Measurements from ENCODE around the gene KRT35.

The KRT35 gene

GRCh38 chr17:41494524-41494923 is 13.6 kb upstream of the KRT35 start:
- ATAC-seq (ENCODE audit: insufficient read depth, low read depth) = no peak
- Histone ChIP-seq H3K9me3 (ENCODE audit: insufficient read depth, low read length, severe bottlenecking) (no peaks in the 10 kb centered on the region), H3K27ac (ENCODE audit: low read length) (no peak overlapping the region), H3K36me3 (ENCODE audit: insufficient read depth, low read length) (no peaks in the 10 kb centered on the region), H2AFZ (ENCODE audit: low read depth, low read length) (no peak overlapping the region), H3K27me3 (ENCODE audit: insufficient read depth, low read length, poor library complexity) (peaks cover 19% of the 10 kb centered on the region), H4K20me1 (ENCODE audit: insufficient read depth, low read length) (no peaks in the 10 kb centered on the region), H3K79me2 (ENCODE audit: insufficient read depth, low read length) (no peaks in the 10 kb centered on the region), H3K4me1 (ENCODE audit: insufficient read depth, low read length) (peaks cover 4% of the 10 kb centered on the region), H3K4me2 (ENCODE audit: insufficient read depth, low read length) (no peak overlapping the region), H3K9ac (ENCODE audit: low read depth, low read length) (no peak overlapping the region), H3K4me3 (ENCODE audit: low read depth in 1 of 2, low read length in 2 of 2) (no peak overlapping the region)
- TF ChIP-seq, protein P1, sequence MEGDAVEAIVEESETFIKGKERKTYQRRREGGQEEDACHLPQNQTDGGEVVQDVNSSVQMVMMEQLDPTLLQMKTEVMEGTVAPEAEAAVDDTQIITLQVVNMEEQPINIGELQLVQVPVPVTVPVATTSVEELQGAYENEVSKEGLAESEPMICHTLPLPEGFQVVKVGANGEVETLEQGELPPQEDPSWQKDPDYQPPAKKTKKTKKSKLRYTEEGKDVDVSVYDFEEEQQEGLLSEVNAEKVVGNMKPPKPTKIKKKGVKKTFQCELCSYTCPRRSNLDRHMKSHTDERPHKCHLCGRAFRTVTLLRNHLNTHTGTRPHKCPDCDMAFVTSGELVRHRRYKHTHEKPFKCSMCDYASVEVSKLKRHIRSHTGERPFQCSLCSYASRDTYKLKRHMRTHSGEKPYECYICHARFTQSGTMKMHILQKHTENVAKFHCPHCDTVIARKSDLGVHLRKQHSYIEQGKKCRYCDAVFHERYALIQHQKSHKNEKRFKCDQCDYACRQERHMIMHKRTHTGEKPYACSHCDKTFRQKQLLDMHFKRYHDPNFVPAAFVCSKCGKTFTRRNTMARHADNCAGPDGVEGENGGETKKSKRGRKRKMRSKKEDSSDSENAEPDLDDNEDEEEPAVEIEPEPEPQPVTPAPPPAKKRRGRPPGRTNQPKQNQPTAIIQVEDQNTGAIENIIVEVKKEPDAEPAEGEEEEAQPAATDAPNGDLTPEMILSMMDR (IDR thresholded peaks at IDR 0.05; ENCODE audit: borderline replicate concordance, extremely low read depth, low read length, poor library complexity, severe bottlenecking) = no peak
- no peak for TF ChIP-seq EZH2 (IDR thresholded peaks at IDR 0.05; ENCODE audit: borderline replicate concordance, low read depth, low read length, severe bottlenecking)
- DNase-seq = no peak

DNA sequence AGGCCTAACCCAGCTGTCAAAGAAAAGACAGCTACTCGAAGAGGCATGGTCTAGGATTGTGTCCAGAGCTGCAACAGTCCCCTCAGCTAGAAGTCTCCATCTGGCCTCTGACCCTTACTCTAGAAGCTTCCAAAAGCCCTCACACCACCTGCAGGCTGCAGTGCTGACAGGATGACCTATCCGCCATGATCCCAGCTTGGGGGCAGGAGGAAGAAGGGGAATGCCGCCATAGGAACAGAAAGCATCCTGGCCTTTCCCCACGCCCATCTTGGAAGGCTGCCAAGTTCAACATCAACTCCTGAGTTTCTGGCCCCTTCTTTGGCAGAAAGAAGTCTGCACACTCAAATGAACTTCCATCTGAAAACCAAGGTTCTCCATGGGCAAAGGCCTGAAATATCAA is 11.8 kb upstream of the KRT35 start:
- H2AFZ ChIP-seq (ENCODE audit: low read depth, low read length) = no peak overlapping the region
- peaks cover 16% of the 10 kb centered on the region for H3K27me3 ChIP-seq (ENCODE audit: insufficient read depth, low read length, poor library complexity)
- peaks cover 4% of the 10 kb centered on the region for H3K4me1 ChIP-seq (ENCODE audit: insufficient read depth, low read length)
- H3K4me2 ChIP-seq (ENCODE audit: insufficient read depth, low read length) = no peak overlapping the region
- no peak overlapping the region for H3K9ac ChIP-seq (ENCODE audit: low read depth, low read length)
- TF ChIP-seq, protein P1 (IDR thresholded peaks at IDR 0.05; ENCODE audit: borderline replicate concordance, extremely low read depth, low read length, poor library complexity, severe bottlenecking) = no peak
- no peak for TF ChIP-seq EZH2 (IDR thresholded peaks at IDR 0.05; ENCODE audit: borderline replicate concordance, low read depth, low read length, severe bottlenecking)
- no peak for ATAC-seq (ENCODE audit: insufficient read depth, low read depth)
- no peak overlapping the region for H3K27ac ChIP-seq (ENCODE audit: low read length)
- no peak overlapping the region for H3K4me3 ChIP-seq (ENCODE audit: low read depth in 1 of 2, low read length in 2 of 2)
- H3K9me3 ChIP-seq (ENCODE audit: insufficient read depth, low read length, severe bottlenecking) = no peaks in the 10 kb centered on the region
- no peaks in the 10 kb centered on the region for H3K79me2 ChIP-seq (ENCODE audit: insufficient read depth, low read length)
- no peaks in the 10 kb centered on the region for H4K20me1 ChIP-seq (ENCODE audit: insufficient read depth, low read length)
- DNase-seq = no peak
- H3K36me3 ChIP-seq (ENCODE audit: insufficient read depth, low read length) = no peaks in the 10 kb centered on the region

GRCh38 chr17:41492351-41492750 is 11.4 kb upstream of the KRT35 start:
- no peak for TF ChIP-seq EZH2 (IDR thresholded peaks at IDR 0.05; ENCODE audit: borderline replicate concordance, low read depth, low read length, severe bottlenecking)
- TF ChIP-seq, protein P1 (IDR thresholded peaks at IDR 0.05; ENCODE audit: borderline replicate concordance, extremely low read depth, low read length, poor library complexity, severe bottlenecking) = no peak
- ATAC-seq (ENCODE audit: insufficient read depth, low read depth) = no peak
- no peak overlapping the region for H3K4me2 ChIP-seq (ENCODE audit: insufficient read depth, low read length)
- no peak overlapping the region for H3K9ac ChIP-seq (ENCODE audit: low read depth, low read length)
- H4K20me1 ChIP-seq (ENCODE audit: insufficient read depth, low read length) = no peaks in the 10 kb centered on the region
- peaks cover 4% of the 10 kb centered on the region for H3K4me1 ChIP-seq (ENCODE audit: insufficient read depth, low read length)
- no peak overlapping the region for H3K27ac ChIP-seq (ENCODE audit: low read length)
- no peaks in the 10 kb centered on the region for H3K9me3 ChIP-seq (ENCODE audit: insufficient read depth, low read length, severe bottlenecking)
- H3K79me2 ChIP-seq (ENCODE audit: insufficient read depth, low read length) = no peaks in the 10 kb centered on the region
- peaks cover 16% of the 10 kb centered on the region for H3K27me3 ChIP-seq (ENCODE audit: insufficient read depth, low read length, poor library complexity)
- H3K4me3 ChIP-seq (ENCODE audit: low read depth in 1 of 2, low read length in 2 of 2) = no peak overlapping the region
- H2AFZ ChIP-seq (ENCODE audit: low read depth, low read length) = no peak overlapping the region
- no peak for DNase-seq
- no peaks in the 10 kb centered on the region for H3K36me3 ChIP-seq (ENCODE audit: insufficient read depth, low read length)

GRCh38 chr17:41491476-41491875 is 10.5 kb upstream of the KRT35 start:
- ATAC-seq (ENCODE audit: insufficient read depth, low read depth) (no peak), DNase-seq (no peak)
- no peaks in the 10 kb centered on the region for H4K20me1 ChIP-seq (ENCODE audit: insufficient read depth, low read length)
- H3K4me3 ChIP-seq (ENCODE audit: low read depth in 1 of 2, low read length in 2 of 2) = no peak overlapping the region
- no peaks in the 10 kb centered on the region for H3K79me2 ChIP-seq (ENCODE audit: insufficient read depth, low read length)
- peaks cover 16% of the 10 kb centered on the region for H3K27me3 ChIP-seq (ENCODE audit: insufficient read depth, low read length, poor library complexity)
- no peak overlapping the region for H3K9ac ChIP-seq (ENCODE audit: low read depth, low read length)
- no peaks in the 10 kb centered on the region for H3K4me1 ChIP-seq (ENCODE audit: insufficient read depth, low read length)
- H3K4me2 ChIP-seq (ENCODE audit: insufficient read depth, low read length) = no peak overlapping the region
- TF ChIP-seq, protein P1 (IDR thresholded peaks at IDR 0.05; ENCODE audit: borderline replicate concordance, extremely low read depth, low read length, poor library complexity, severe bottlenecking) = no peak
- TF ChIP-seq EZH2 (IDR thresholded peaks at IDR 0.05; ENCODE audit: borderline replicate concordance, low read depth, low read length, severe bottlenecking) = no peak
- no peak overlapping the region for H2AFZ ChIP-seq (ENCODE audit: low read depth, low read length)
- no peaks in the 10 kb centered on the region for H3K36me3 ChIP-seq (ENCODE audit: insufficient read depth, low read length)
- no peaks in the 10 kb centered on the region for H3K9me3 ChIP-seq (ENCODE audit: insufficient read depth, low read length, severe bottlenecking)
- no peak overlapping the region for H3K27ac ChIP-seq (ENCODE audit: low read length)

Measured in DND-41 (cell line).